Brain microvascular endothelial cell (primary cell): ENCODE results near the gene CNTNAP2.

Experiments used
- DNase-seq: peaks from one replicate; pipeline ENCODE4 v3.0.0-alpha.2; 2020
- H3K27ac ChIP-seq: fragments of 250-450 bp; sonication (Bioruptor Pico); 2 replicates; pipeline ENCODE4 v1.5.1; 2020; ENCODE audit warnings: mild to moderate bottlenecking, moderate library complexity
- H3K27me3 ChIP-seq: fragments of 250-450 bp; sonication (Bioruptor Pico); replicated peaks from 2 replicates; pipeline ENCODE4 v1.5.1; 2020; ENCODE audit warnings: mild to moderate bottlenecking
- H3K36me3 ChIP-seq: fragments of 250-450 bp; sonication (Bioruptor Pico); replicated peaks from 2 replicates; pipeline ENCODE4 v1.5.1; 2020; ENCODE audit warnings: mild to moderate bottlenecking
- H3K4me3 ChIP-seq: 2 replicates; pipeline ENCODE4 v1.5.1; 2011; ENCODE audit warnings: low read depth, mild to moderate bottlenecking, control low read depth, low read length, moderate library complexity
- in situ Hi-C: cut with HindIII; loops from 2 replicates; pipeline ENCODE4 v1.10.0; 2017; ENCODE audit warnings: low sequenced_read_pairs, low pct_ligation_motif_present
- TF ChIP-seq, protein P1 (sequence below): IDR thresholded peaks from 2 replicates; pipeline ENCODE4 v1.5.1; 2011; ENCODE audit warnings: low read depth, mild to moderate bottlenecking, moderate library complexity, low read length, control low read depth, inconsistent platforms; ENCODE audit errors: missing control alignments

CNTNAP2 gene

DNA sequence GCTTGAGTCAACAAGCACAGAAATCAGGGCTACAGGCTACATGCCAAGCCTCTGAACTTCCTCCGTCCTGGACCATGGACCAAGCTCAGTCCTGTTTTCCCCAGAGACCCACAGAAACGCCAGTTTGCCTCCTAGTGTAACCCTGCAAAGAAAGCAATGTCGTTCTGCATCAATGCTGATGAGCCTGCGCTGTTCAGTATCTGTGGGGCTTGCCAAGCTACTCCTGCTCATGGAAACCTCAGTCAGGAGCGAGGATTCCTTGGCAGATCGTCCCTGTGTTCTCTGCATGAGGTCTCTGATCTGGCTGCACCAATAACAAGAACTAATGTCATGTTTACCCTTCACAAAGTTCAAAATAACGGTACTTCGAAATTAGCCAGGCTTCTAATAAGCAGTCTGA lies 1978.5 kb downstream of the CNTNAP2 start:
- in situ Hi-C loops = no loop called here
- H3K27me3 ChIP-seq = no peaks in the 10 kb centered on the region
- no peak overlapping the region for H3K4me3 ChIP-seq
- no peak overlapping the region for H3K27ac ChIP-seq
- H3K36me3 ChIP-seq = no peaks in the 10 kb centered on the region
- no peak for DNase-seq
- TF ChIP-seq, protein P1, sequence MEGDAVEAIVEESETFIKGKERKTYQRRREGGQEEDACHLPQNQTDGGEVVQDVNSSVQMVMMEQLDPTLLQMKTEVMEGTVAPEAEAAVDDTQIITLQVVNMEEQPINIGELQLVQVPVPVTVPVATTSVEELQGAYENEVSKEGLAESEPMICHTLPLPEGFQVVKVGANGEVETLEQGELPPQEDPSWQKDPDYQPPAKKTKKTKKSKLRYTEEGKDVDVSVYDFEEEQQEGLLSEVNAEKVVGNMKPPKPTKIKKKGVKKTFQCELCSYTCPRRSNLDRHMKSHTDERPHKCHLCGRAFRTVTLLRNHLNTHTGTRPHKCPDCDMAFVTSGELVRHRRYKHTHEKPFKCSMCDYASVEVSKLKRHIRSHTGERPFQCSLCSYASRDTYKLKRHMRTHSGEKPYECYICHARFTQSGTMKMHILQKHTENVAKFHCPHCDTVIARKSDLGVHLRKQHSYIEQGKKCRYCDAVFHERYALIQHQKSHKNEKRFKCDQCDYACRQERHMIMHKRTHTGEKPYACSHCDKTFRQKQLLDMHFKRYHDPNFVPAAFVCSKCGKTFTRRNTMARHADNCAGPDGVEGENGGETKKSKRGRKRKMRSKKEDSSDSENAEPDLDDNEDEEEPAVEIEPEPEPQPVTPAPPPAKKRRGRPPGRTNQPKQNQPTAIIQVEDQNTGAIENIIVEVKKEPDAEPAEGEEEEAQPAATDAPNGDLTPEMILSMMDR = no peak

DNA sequence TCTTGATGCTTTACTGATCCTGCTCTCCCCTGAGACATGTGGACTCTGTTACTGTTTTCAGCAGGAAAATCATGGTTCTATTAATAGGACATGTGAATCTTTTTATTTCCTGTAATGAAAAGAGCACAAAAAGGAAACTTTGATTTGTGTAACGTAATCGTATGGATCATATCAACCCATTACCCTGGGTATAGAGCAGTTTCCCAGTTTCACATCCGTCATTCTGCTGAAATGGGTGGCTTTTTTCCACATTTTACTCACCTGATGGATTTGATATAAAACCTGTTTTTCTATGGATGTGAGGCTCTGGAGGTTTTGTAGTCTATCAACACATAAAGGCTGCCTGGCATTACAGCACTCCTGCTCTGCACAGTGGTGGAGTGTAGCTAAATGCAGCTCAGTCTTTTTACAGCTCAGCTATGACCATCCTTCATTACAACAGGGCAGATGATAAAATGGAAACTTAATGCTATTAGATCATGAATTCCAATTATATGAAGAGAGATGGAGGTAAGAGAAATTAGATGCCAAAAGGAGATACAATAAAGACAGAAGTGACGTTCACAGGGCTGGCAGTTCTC lies 1987.6 kb downstream of the CNTNAP2 start:
- Histone ChIP-seq H3K36me3 (no peaks in the 10 kb centered on the region), H3K27me3 (no peaks in the 10 kb centered on the region), H3K4me3 (no peak overlapping the region), H3K27ac (no peak overlapping the region)
- DNase-seq = no peak
- in situ Hi-C loops = no loop called here
- TF ChIP-seq, protein P1 = no peak

DNA sequence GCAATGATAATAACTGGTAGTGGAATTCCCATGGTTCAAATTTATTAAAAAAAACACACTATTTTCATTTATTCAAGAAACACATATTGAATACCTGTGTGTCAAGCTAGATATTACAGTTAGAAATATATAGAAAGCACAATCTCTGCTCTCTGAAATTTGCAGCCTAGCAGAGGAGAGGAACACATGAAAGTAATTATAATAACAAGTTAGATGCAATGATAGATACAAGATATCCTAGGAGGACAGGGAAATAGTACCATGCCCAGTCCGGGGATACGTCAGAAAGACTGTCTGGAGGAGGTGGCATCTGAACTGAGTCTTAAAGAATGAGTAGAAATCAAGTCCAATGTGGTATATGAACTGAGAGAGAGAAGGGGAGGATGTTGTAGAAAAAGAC lies 1988.3 kb downstream of the CNTNAP2 start:
- no peak overlapping the region for H3K4me3 ChIP-seq
- no peak for DNase-seq
- no peak overlapping the region for H3K27ac ChIP-seq
- in situ Hi-C loops = no loop called here
- TF ChIP-seq, protein P1 = no peak
- H3K27me3 ChIP-seq = no peaks in the 10 kb centered on the region
- no peaks in the 10 kb centered on the region for H3K36me3 ChIP-seq

DNA sequence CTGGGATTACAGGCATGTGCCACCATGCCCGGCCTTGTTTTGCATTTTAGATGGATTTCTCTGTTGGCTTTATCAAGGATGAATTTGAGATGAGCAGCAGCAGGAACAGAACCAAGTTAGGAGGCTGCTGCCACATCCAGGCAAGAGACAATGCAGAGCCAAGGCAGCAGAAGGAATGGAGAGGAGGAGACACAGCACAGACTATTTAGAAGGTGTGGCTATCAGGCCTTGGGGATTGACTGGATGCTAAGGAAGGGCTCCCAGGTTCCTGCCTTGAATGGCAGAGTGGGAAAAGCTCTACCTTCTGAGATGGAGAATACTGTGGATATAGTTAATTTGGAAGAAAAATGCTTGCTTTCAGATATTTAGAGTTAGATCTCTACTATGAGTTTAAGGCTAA lies 1989.3 kb downstream of the CNTNAP2 start:
- no peak for DNase-seq
- H3K27me3 ChIP-seq = no peaks in the 10 kb centered on the region
- in situ Hi-C loops = no loop called here
- no peaks in the 10 kb centered on the region for H3K36me3 ChIP-seq
- no peak overlapping the region for H3K27ac ChIP-seq
- H3K4me3 ChIP-seq = no peak overlapping the region
- TF ChIP-seq, protein P1 = no peak

DNA sequence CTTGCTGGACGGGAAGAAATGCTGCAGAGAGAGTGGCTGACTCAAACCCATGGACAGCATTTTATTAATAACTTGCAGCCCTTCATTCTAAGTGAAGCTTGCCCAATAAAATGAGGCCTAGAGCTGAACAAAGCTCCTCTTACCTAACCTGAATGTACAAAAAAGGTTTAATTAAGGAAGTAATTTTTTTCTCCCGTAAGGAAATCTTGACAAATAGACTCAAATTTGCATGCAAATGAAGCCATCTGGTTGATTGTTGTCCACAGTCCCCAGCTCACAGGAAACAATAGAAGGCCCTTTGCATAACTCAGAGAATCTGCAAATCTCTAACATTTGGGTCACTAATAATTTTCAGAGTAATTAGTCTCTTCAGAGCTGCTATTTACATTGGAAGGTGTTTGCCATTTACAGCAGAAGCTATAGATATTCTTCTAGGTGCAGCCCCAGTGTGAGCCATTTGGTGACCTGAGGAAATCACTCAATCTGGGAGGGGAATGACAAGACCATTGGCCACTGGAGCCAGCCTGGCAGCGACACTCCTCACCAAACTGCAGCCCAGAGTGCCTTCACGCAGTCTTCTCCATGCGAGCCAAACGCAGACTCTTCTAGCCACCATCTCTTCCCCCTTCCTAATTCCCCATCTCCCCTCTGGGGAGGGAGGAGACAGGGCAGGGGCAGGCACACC lies 1991.0 kb downstream of the CNTNAP2 start:
- no peak overlapping the region for H3K4me3 ChIP-seq
- TF ChIP-seq, protein P1 = no peak

DNA sequence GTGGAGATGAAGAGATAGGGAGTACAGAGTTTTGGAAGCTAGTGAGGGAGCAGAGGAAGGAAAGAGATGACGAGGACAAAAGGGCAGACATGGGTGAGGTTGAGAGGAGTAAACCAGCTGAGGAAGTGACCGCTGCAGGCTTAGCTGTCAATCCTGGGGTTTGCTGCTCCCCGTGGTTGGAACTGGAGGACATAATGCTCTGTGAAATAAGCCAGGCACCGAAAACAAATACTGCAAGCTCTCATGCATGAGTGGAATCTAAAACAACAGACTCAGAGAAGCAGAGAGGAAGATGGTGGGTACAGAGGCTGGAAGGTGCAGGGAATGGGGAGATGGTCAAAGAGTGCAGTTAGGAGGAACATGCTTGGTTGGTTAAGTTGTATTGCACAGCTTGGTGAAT lies 1991.8 kb downstream of the CNTNAP2 start:
- in situ Hi-C loops = no loop called here
- H3K27ac ChIP-seq = no peak overlapping the region
- no peaks in the 10 kb centered on the region for H3K27me3 ChIP-seq
- DNase-seq = no peak
- no peaks in the 10 kb centered on the region for H3K36me3 ChIP-seq
- TF ChIP-seq, protein P1 = no peak
- no peak overlapping the region for H3K4me3 ChIP-seq

More for the DNA sequence above, 1991.0 kb downstream of the CNTNAP2 start:
- Histone ChIP-seq H3K36me3 (no peaks in the 10 kb centered on the region), H3K27ac (no peak overlapping the region), H3K27me3 (no peaks in the 10 kb centered on the region)
- no peak for DNase-seq
- in situ Hi-C loops = no loop called here
